ENCODE data around the gene CDKN2AIP. TPM values are rescaled to one million over a fixed set of nuclear protein-coding genes. Genes with fewer than 3 reads are reported as not detected.

CDKN2AIP gene
- total RNA-seq, 1 experiment from 2014 or later = 13.4 TPM

DNA sequence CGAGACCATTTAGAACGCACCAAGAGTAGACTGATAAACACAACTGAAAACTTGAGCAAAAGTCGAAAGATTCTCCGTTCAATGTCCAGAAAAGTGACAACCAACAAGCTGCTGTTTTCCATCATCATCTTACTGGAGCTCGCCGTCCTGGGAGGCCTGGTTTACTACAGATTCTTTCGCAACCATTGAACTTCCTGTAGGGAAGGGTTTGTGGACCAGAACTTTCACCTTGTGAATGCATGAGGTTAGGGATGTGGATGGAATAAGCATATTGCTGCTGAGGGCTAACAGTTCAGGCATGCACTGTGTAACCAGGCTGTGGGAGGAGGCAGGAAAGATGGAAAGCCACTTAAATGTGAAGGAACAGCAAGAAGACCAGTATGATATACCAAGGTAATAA is 39.6 kb downstream of the CDKN2AIP start:
- Mint-ChIP-seq H3K9me3 (ENCODE audit: unreplicated experiment) (no peaks in the 10 kb centered on the region), H3K27ac (ENCODE audit: low read depth, unreplicated experiment) (no peak overlapping the region), H3K36me3 (ENCODE audit: insufficient read depth, unreplicated experiment) (no peaks in the 10 kb centered on the region), H3K4me1 (ENCODE audit: insufficient read depth, unreplicated experiment) (no peaks in the 10 kb centered on the region), H3K4me3 (ENCODE audit: unreplicated experiment) (no peak overlapping the region), H3K27me3 (ENCODE audit: insufficient read depth, unreplicated experiment) (no peaks in the 10 kb centered on the region)
- POLR2A ChIA-PET = interaction anchor here (1.0 kb wide), 1 partner anchor 9 kb away, joined by 4 read pairs; no protein-coding TSS in a partner anchor
- CTCF ChIA-PET = interaction anchor here (1.0 to 1.4 kb wide), 2 partner anchors 9 to 20 kb away, joined by 3 to 4 read pairs; no protein-coding TSS in a partner anchor
- intact Hi-C loops (cut with micrococcal nuclease) = no loop called here
- no TSS peak for BruUV-seq (replicated peaks)
- TF ChIP-seq, protein P1, sequence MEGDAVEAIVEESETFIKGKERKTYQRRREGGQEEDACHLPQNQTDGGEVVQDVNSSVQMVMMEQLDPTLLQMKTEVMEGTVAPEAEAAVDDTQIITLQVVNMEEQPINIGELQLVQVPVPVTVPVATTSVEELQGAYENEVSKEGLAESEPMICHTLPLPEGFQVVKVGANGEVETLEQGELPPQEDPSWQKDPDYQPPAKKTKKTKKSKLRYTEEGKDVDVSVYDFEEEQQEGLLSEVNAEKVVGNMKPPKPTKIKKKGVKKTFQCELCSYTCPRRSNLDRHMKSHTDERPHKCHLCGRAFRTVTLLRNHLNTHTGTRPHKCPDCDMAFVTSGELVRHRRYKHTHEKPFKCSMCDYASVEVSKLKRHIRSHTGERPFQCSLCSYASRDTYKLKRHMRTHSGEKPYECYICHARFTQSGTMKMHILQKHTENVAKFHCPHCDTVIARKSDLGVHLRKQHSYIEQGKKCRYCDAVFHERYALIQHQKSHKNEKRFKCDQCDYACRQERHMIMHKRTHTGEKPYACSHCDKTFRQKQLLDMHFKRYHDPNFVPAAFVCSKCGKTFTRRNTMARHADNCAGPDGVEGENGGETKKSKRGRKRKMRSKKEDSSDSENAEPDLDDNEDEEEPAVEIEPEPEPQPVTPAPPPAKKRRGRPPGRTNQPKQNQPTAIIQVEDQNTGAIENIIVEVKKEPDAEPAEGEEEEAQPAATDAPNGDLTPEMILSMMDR (IDR thresholded peaks at IDR 0.05; ENCODE audit: unreplicated experiment) = no peak
- DNase-seq (ENCODE audit: unreplicated experiment) = no peak

DNA sequence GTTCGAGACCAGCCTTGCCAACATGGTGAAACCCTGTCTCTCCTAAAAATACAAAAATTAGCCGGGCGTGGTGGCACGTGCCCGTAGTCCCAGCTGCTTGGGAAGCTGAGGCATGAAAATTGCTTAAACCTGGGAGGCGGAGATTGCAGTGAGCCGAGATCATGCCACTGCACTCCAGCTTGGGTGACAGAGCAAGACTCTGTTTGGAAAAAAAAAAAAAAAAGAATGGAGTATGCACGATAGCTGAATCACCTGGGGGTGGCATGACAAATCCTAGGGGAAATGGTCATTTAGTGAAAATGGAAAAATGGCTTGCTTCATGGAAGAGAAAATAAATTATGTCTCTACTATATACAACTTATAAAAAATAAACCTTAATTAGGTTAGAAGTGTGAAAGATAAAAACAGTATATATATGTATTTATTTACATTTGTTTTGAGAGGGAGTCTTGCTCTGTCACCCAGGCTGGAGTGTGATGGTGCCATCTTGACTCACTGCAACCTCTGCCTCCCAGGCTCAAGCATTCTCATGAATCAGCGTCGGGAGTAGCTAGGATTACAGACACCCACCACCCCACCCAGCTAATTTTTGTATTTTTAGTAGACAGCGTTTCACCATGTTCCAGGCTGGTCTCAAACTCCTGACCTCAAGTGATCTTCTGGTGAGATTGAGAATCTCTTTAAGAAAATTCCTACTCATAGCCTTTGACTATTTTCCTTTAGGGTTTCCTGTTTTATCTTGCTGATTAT is 41.1 kb downstream of the CDKN2AIP start:
- BruUV-seq (replicated peaks) = no TSS peak
- TF ChIP-seq, protein P1 (IDR thresholded peaks at IDR 0.05; ENCODE audit: unreplicated experiment) = no peak
- H3K4me3 Mint-ChIP-seq (ENCODE audit: unreplicated experiment) = no peak overlapping the region
- no peak overlapping the region for H3K27ac Mint-ChIP-seq (ENCODE audit: low read depth, unreplicated experiment)
- H3K27me3 Mint-ChIP-seq (ENCODE audit: insufficient read depth, unreplicated experiment) = no peaks in the 10 kb centered on the region
- ChIA-PET CTCF (interaction anchor here (0.8 to 1.0 kb wide), 2 partner anchors 12 to 73 kb away, joined by 3 read pairs; no protein-coding TSS in a partner anchor), POLR2A (interaction anchor here (0.7 to 1.3 kb wide), 2 partner anchors 18 to 365 kb away, joined by 3 to 6 read pairs; no protein-coding TSS in a partner anchor)
- no peaks in the 10 kb centered on the region for H3K4me1 Mint-ChIP-seq (ENCODE audit: insufficient read depth, unreplicated experiment)
- intact Hi-C loops (cut with micrococcal nuclease) = no loop called here
- H3K36me3 Mint-ChIP-seq (ENCODE audit: insufficient read depth, unreplicated experiment) = no peaks in the 10 kb centered on the region
- DNase-seq (ENCODE audit: unreplicated experiment) = peak; percentile 36
- H3K9me3 Mint-ChIP-seq (ENCODE audit: unreplicated experiment) = no peaks in the 10 kb centered on the region

DNA sequence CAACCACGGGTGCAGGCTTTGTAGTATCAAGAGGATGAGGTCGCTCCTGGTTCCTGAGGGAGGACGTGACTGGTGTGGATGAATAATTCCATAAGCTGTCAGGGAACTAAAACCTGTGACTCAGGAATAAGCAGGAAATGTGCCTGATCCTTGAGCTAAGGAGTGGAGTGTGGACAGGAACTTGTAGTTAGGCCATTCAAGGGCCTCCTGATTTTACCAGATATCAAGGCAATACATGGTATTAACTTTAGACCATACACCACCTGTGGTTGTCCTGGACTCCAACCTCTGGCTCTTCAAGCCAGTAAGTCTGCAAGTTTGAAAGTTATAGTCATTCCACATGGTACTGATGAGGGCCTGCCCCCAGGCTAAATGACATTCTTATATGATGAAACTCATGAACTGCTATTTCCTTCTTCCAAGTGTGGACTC is 48.4 kb downstream of the CDKN2AIP start:
- peak overlapping the region; percentile 3 for H3K4me3 Mint-ChIP-seq (ENCODE audit: unreplicated experiment)
- H3K9me3 Mint-ChIP-seq (ENCODE audit: unreplicated experiment) = no peaks in the 10 kb centered on the region
- intact Hi-C loops (cut with micrococcal nuclease) = no loop called here
- H3K27me3 Mint-ChIP-seq (ENCODE audit: insufficient read depth, unreplicated experiment) = no peaks in the 10 kb centered on the region
- POLR2A ChIA-PET = interaction anchor here (0.8 to 1.7 kb wide), 8 partner anchors 8 to 167 kb away, joined by 3 to 9 read pairs (median 4); partner anchors contain the start of gene CDKN2AIP
- DNase-seq (ENCODE audit: unreplicated experiment) = peak; percentile 71
- peak overlapping the region; percentile 2 for H3K27ac Mint-ChIP-seq (ENCODE audit: low read depth, unreplicated experiment)
- H3K4me1 Mint-ChIP-seq (ENCODE audit: insufficient read depth, unreplicated experiment) = peaks cover 17% of the 10 kb centered on the region
- peaks cover 7% of the 10 kb centered on the region for H3K36me3 Mint-ChIP-seq (ENCODE audit: insufficient read depth, unreplicated experiment)
- TF ChIP-seq, protein P1 (IDR thresholded peaks at IDR 0.05; ENCODE audit: unreplicated experiment) = no peak
- CTCF ChIA-PET = interaction anchor here (0.6 to 1.7 kb wide), 3 partner anchors 11 to 772 kb away, joined by 3 to 5 read pairs (median 5); no protein-coding TSS in a partner anchor
- BruUV-seq (replicated peaks) = no TSS peak

DNA sequence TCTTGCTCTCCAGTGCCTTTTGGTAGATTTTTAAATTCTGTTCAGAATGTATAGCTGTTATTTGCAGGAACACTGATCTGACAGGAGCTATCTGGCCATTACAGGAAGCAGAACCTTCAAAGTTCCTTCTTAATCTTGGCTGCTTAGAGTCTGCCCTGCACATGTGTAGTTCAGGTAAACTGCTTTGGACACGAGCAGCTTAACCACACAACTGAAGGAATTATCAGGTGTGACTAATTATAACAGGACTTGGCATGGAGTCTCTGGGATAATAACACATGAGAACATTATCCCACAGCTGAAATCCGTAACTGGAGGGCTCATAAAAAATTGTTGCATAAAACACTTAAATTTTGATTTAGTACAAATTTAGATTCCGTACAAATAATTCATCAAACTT is 48.8 kb downstream of the CDKN2AIP start:
- Mint-ChIP-seq H3K27me3 (ENCODE audit: insufficient read depth, unreplicated experiment) (no peaks in the 10 kb centered on the region), H3K9me3 (ENCODE audit: unreplicated experiment) (no peaks in the 10 kb centered on the region), H3K27ac (ENCODE audit: low read depth, unreplicated experiment) (peak overlapping the region; percentile 2), H3K4me1 (ENCODE audit: insufficient read depth, unreplicated experiment) (peaks cover 17% of the 10 kb centered on the region), H3K36me3 (ENCODE audit: insufficient read depth, unreplicated experiment) (peaks cover 7% of the 10 kb centered on the region), H3K4me3 (ENCODE audit: unreplicated experiment) (peak overlapping the region; percentile 3)
- ChIA-PET POLR2A (interaction anchor here (0.6 to 1.7 kb wide), 9 partner anchors 9 to 245 kb away, joined by 3 to 9 read pairs (median 4); partner anchors contain the start of gene CDKN2AIP), CTCF (interaction anchor here (0.6 to 1.7 kb wide), 3 partner anchors 11 to 772 kb away, joined by 3 to 5 read pairs (median 3); no protein-coding TSS in a partner anchor)
- TF ChIP-seq, protein P1 (IDR thresholded peaks at IDR 0.05; ENCODE audit: unreplicated experiment) = no peak
- intact Hi-C loops (cut with micrococcal nuclease) = no loop called here
- no TSS peak for BruUV-seq (replicated peaks)
- peak; percentile 38 for DNase-seq (ENCODE audit: unreplicated experiment)
